Mesenchymal stem cell (in vitro differentiated cells and primary cell): ENCODE data around the gene LIMA1.

Source experiments
- DNase-seq: peaks from one replicate; pipeline ENCODE4 v3.0.0-alpha.2; 2013
- H2AFZ ChIP-seq: one replicate; pipeline ENCODE4 v1.6.1; 2013; ENCODE audit warnings: low read depth, mild to moderate bottlenecking, control low read depth, inconsistent platforms, low read length, moderate library complexity
- H2AK5ac ChIP-seq: 2 replicates; pipeline ENCODE4 v1.6.1; 2013; ENCODE audit warnings: low read length, moderate library complexity, mild to moderate bottlenecking, inconsistent platforms; ENCODE audit not compliant: severe bottlenecking
- H2BK120ac ChIP-seq: one replicate; pipeline ENCODE4 v1.6.1; 2013; ENCODE audit warnings: low read depth, mild to moderate bottlenecking, inconsistent platforms, low read length, moderate library complexity
- H2BK12ac ChIP-seq, 2 experiments: one replicate each; pipeline ENCODE4 v1.6.1; 2013; ENCODE audit warnings: inconsistent platforms in 2 of 2, low read length in 2 of 2, mild to moderate bottlenecking in 2 of 2, moderate library complexity in 2 of 2, control low read depth in 1 of 2
- H2BK15ac ChIP-seq: one replicate; pipeline ENCODE4 v1.6.1; 2013; ENCODE audit warnings: mild to moderate bottlenecking, low read depth, inconsistent platforms; ENCODE audit not compliant: poor library complexity, severe bottlenecking
- H2BK5ac ChIP-seq: 2 replicates; pipeline ENCODE4 v1.6.1; 2013; ENCODE audit warnings: low read depth, mild to moderate bottlenecking, low read length, control low read depth, inconsistent platforms; ENCODE audit not compliant: poor library complexity, severe bottlenecking
- H3K14ac ChIP-seq, 2 experiments: one replicate each; pipeline ENCODE4 v1.6.1; 2013; ENCODE audit warnings: inconsistent platforms in 2 of 2, low read length in 2 of 2, control low read depth in 1 of 2, mild to moderate bottlenecking in 1 of 2, moderate library complexity in 1 of 2
- H3K18ac ChIP-seq, 2 experiments: one replicate each; pipeline ENCODE4 v1.6.1; 2013; ENCODE audit warnings: inconsistent platforms in 2 of 2, low read length in 2 of 2, control low read depth in 1 of 2, low read depth in 1 of 2, mild to moderate bottlenecking in 1 of 2
- H3K23ac ChIP-seq, 2 experiments: one replicate each; pipeline ENCODE4 v1.6.1; 2013; ENCODE audit warnings: inconsistent platforms in 2 of 2, low read length in 2 of 2, mild to moderate bottlenecking in 2 of 2, moderate library complexity in 2 of 2, control low read depth in 1 of 2
- H3K27ac ChIP-seq: 2 replicates; pipeline ENCODE4 v1.5.1; 2013; ENCODE audit warnings: mild to moderate bottlenecking, moderate library complexity, low read length, control low read depth, inconsistent platforms; ENCODE audit not compliant: poor library complexity, severe bottlenecking
- H3K27me3 ChIP-seq, 2 experiments: 2 replicates each; pipeline versions ENCODE4 v1.6.1 to v1.7.0; 2013; ENCODE audit warnings: low read length in 2 of 2, mild to moderate bottlenecking in 2 of 2, moderate library complexity in 2 of 2, control low read depth in 1 of 2, inconsistent platforms in 1 of 2; ENCODE audit not compliant: control insufficient read depth in 1 of 2, insufficient read depth in 1 of 2
- H3K36me3 ChIP-seq, 2 experiments: 2 replicates each; pipeline versions ENCODE4 v1.6.1 to v1.7.0; 2013; ENCODE audit warnings: low read length in 2 of 2, control low read depth in 1 of 2, inconsistent platforms in 1 of 2, low read depth in 1 of 2, mild to moderate bottlenecking in 1 of 2; ENCODE audit not compliant: insufficient read depth in 2 of 2, control insufficient read depth in 1 of 2
- H3K4ac ChIP-seq, 2 experiments: one replicate each; pipeline ENCODE4 v1.6.1; 2013; ENCODE audit warnings: inconsistent platforms in 2 of 2, low read length in 2 of 2, mild to moderate bottlenecking in 2 of 2, moderate library complexity in 2 of 2, control low read depth in 1 of 2, low read depth in 1 of 2
- H3K4me1 ChIP-seq: 2 replicates; pipeline ENCODE4 v1.6.1; 2013; ENCODE audit warnings: low read depth, low read length, control low read depth; ENCODE audit not compliant: control insufficient read depth, insufficient read depth
- H3K4me2 ChIP-seq: 2 replicates; pipeline ENCODE4 v1.6.1; 2013; ENCODE audit warnings: low read length, mild to moderate bottlenecking, inconsistent platforms; ENCODE audit not compliant: poor library complexity, severe bottlenecking
- H3K4me3 ChIP-seq, 2 experiments: 2 replicates each; pipeline versions ENCODE4 v1.5.1 to v1.7.0; 2013; ENCODE audit warnings: low read length in 2 of 2, mild to moderate bottlenecking in 2 of 2, control low read depth in 1 of 2, low read depth in 1 of 2; ENCODE audit not compliant: insufficient read depth in 1 of 2
- H3K79me1 ChIP-seq: replicated peaks from 2 replicates; pipeline ENCODE4 v1.6.1; 2013; ENCODE audit warnings: mild to moderate bottlenecking, control low read depth, low read length, inconsistent platforms; ENCODE audit not compliant: poor library complexity, severe bottlenecking
- H3K9ac ChIP-seq: 2 replicates; pipeline ENCODE4 v1.7.0; 2013; ENCODE audit warnings: mild to moderate bottlenecking, low read length, moderate library complexity
- H3K9me3 ChIP-seq: 2 replicates; pipeline ENCODE4 v1.7.0; 2013; ENCODE audit warnings: mild to moderate bottlenecking, low read length; ENCODE audit not compliant: control insufficient read depth
- H4K8ac ChIP-seq: one replicate; pipeline ENCODE4 v1.6.1; 2013; ENCODE audit warnings: inconsistent platforms, mild to moderate bottlenecking, low read length, moderate library complexity
- H4K91ac ChIP-seq: one replicate; pipeline ENCODE4 v1.6.1; 2013; ENCODE audit warnings: mild to moderate bottlenecking, low read length, inconsistent platforms
- WGBS: methylation state at CpG from one replicate; pipeline ENCODE4 v1.1.7; 2013; ENCODE audit warnings: mixed read lengths; 5-methylcytosine and 5-hydroxymethylcytosine counted together

LIMA1 gene

GRCh38 chr12:50184261-50184660, 99.1 kb downstream of the LIMA1 start:
- no peak overlapping the region for H3K4me3 ChIP-seq
- 98% methylated on average over 5 of the region's 5 CpGs for WGBS

GRCh38 chr12:50182461-50182860, 100.9 kb downstream of the LIMA1 start:
- H2BK12ac ChIP-seq: no peak overlapping the region
- no peak overlapping the region for H3K9ac ChIP-seq

More at GRCh38 chr12:50184261-50184660, 99.1 kb downstream of the LIMA1 start:
- H3K4me2 ChIP-seq: no peak overlapping the region
- no peaks in the 10 kb centered on the region for H3K9me3 ChIP-seq
- no peak overlapping the region for H3K9ac ChIP-seq
- H2AFZ ChIP-seq: no peak overlapping the region
- H3K27me3 ChIP-seq: no peaks in the 10 kb centered on the region
- H3K23ac ChIP-seq: no peak overlapping the region
- H3K14ac ChIP-seq: no peak overlapping the region
- no peak overlapping the region for H2AK5ac ChIP-seq
- H2BK120ac ChIP-seq: no peak overlapping the region
- no peak overlapping the region for H3K27ac ChIP-seq
- no peak overlapping the region for H2BK12ac ChIP-seq
- H2BK15ac ChIP-seq: no peak overlapping the region
- no peak overlapping the region for H4K91ac ChIP-seq
- H3K4ac ChIP-seq: no peak overlapping the region
- peaks cover 8% of the 10 kb centered on the region for H3K79me1 ChIP-seq
- no peak overlapping the region for H3K18ac ChIP-seq
- DNase-seq: no peak
- H3K4me1 ChIP-seq: peaks cover 16% of the 10 kb centered on the region
- no peak overlapping the region for H4K8ac ChIP-seq
- no peak overlapping the region for H2BK5ac ChIP-seq
- H3K36me3 ChIP-seq: peaks cover 8 to 88% of the 10 kb centered on the region in 2 experiments

GRCh38 chr12:50181691-50182090, 101.6 kb downstream of the LIMA1 start:
- Histone ChIP-seq H3K27me3 (no peaks in the 10 kb centered on the region), H2BK12ac (no peak overlapping the region), H2AFZ (no peak overlapping the region), H3K23ac (no peak overlapping the region), H3K9ac (no peak overlapping the region), H4K91ac (no peak overlapping the region), H2AK5ac (no peak overlapping the region), H3K4me3 (no peak overlapping the region), H4K8ac (no peak overlapping the region), H3K4ac (no peak overlapping the region), H3K36me3 (peaks cover 17 to 85% of the 10 kb centered on the region in 2 experiments), H3K9me3 (no peaks in the 10 kb centered on the region), H2BK15ac (no peak overlapping the region), H3K4me1 (peaks cover 6% of the 10 kb centered on the region), H3K4me2 (no peak overlapping the region), H2BK5ac (no peak overlapping the region), H3K14ac (no peak overlapping the region), H2BK120ac (no peak overlapping the region), H3K79me1 (peaks cover 8% of the 10 kb centered on the region), H3K18ac (no peak overlapping the region), H3K27ac (no peak overlapping the region)
- WGBS: 96% methylated on average over 4 of the region's 4 CpGs
- no peak for DNase-seq

More at GRCh38 chr12:50182461-50182860, 100.9 kb downstream of the LIMA1 start:
- no peak overlapping the region for H3K4ac ChIP-seq
- H3K79me1 ChIP-seq: peaks cover 8% of the 10 kb centered on the region
- H3K18ac ChIP-seq: no peak overlapping the region
- no peak overlapping the region for H2BK15ac ChIP-seq
- H4K8ac ChIP-seq: no peak overlapping the region
- H3K4me3 ChIP-seq: no peak overlapping the region
- no peak overlapping the region for H3K27ac ChIP-seq
- H3K4me2 ChIP-seq: no peak overlapping the region
- no peaks in the 10 kb centered on the region for H3K27me3 ChIP-seq
- H3K14ac ChIP-seq: no peak overlapping the region
- peaks cover 15 to 83% of the 10 kb centered on the region in 2 experiments for H3K36me3 ChIP-seq
- no peaks in the 10 kb centered on the region for H3K9me3 ChIP-seq
- DNase-seq: no peak
- no peak overlapping the region for H2BK5ac ChIP-seq
- no peak overlapping the region for H2AK5ac ChIP-seq
- H3K4me1 ChIP-seq: peaks cover 6% of the 10 kb centered on the region
- no peak overlapping the region for H2AFZ ChIP-seq
- H2BK120ac ChIP-seq: no peak overlapping the region
- no peak overlapping the region for H3K23ac ChIP-seq
- no peak overlapping the region for H4K91ac ChIP-seq

- Histone ChIP-seq H3K27ac (no peak overlapping the region), H2AFZ (no peak overlapping the region), H3K14ac (no peak overlapping the region), H3K4me3 (no peak overlapping the region), H2BK15ac (no peak overlapping the region), H3K79me1 (no peaks in the 10 kb centered on the region), H2BK120ac (no peak overlapping the region), H3K18ac (no peak overlapping the region), H3K23ac (no peak overlapping the region), H3K9me3 (no peaks in the 10 kb centered on the region), H2AK5ac (no peak overlapping the region), H3K9ac (peak overlapping the region; percentile 37), H3K4me2 (no peak overlapping the region), H3K4me1 (no peaks in the 10 kb centered on the region), H3K27me3 (no peaks in the 10 kb centered on the region), H4K8ac (no peak overlapping the region), H3K4ac (no peak overlapping the region), H3K36me3 (peaks cover 17 to 47% of the 10 kb centered on the region in 2 experiments), H4K91ac (no peak overlapping the region), H2BK5ac (no peak overlapping the region), H2BK12ac (no peak overlapping the region)
- DNase-seq: no peak
- WGBS: no CpG with 5 or more reads among the region's 1 CpG
Observed at GRCh38 chr12:50175716-50176026, 107.6 kb downstream of the LIMA1 start.
